ENCODE results near the gene PTPRK. TPM values are rescaled to one million over a fixed set of nuclear protein-coding genes. Genes with fewer than 3 reads are reported as not detected.

The PTPRK gene
- total and polyA plus RNA-seq, 4 experiments from 2014 or later, result 0.47 to 1.5 (median 0.61) TPM; not detected in 1

GRCh38 chr6:128370072-128370471, 150.3 kb downstream of the PTPRK start:
- no peak overlapping the region for H3K4me3 ChIP-seq (ENCODE audit: low read length in 2 of 2)
- no peaks in the 10 kb centered on the region for H3K4me1 ChIP-seq (ENCODE audit: insufficient read depth, low read length)
- no peaks in the 10 kb centered on the region for H3K36me3 Mint-ChIP-seq
- no peaks in the 10 kb centered on the region for H3K9me3 ChIP-seq (ENCODE audit: control insufficient read depth in 1 of 2, low read length in 2 of 2)
- H3K4me1 Mint-ChIP-seq, result peaks cover 0 to 4% (median 0%) of the 10 kb centered on the region in 4 donors
- ChIA-PET CTCF (ENCODE audit: partially characterized antibody) (no interaction called here), POLR2A (ENCODE audit: partially characterized antibody) (no interaction called here)
- no peak overlapping the region for H3K27ac ChIP-seq (ENCODE audit: low read depth, low read length)
- H3K27me3 Mint-ChIP-seq, result no peaks in the 10 kb centered on the region
- H3K27me3 ChIP-seq (ENCODE audit: insufficient read depth, low read length), result no peaks in the 10 kb centered on the region
- intact Hi-C loops (cut with micrococcal nuclease), result no loop called here
- no peak overlapping the region for H3K4me3 Mint-ChIP-seq
- no peak overlapping the region for H3K27ac Mint-ChIP-seq
- no peak for DNase-seq
- H3K36me3 ChIP-seq (ENCODE audit: insufficient read depth, low read length), result no peaks in the 10 kb centered on the region
- peaks cover 0 to 7% (median under 1%) of the 10 kb centered on the region in 8 donors for H3K9me3 Mint-ChIP-seq

GRCh38 chr6:128368213-128368944, 152.0 kb downstream of the PTPRK start:
- Mint-ChIP-seq H3K27ac (no peak overlapping the region), H3K36me3 (no peaks in the 10 kb centered on the region), H3K27me3 (no peaks in the 10 kb centered on the region), H3K9me3 (no peaks in the 10 kb centered on the region), H3K4me3 (no peak overlapping the region), H3K4me1 (peaks cover 0 to 4% (median 0%) of the 10 kb centered on the region in 4 donors)
- Histone ChIP-seq H3K4me1 (ENCODE audit: insufficient read depth, low read length) (no peaks in the 10 kb centered on the region), H3K9me3 (ENCODE audit: control insufficient read depth in 1 of 2, low read length in 2 of 2) (no peaks in the 10 kb centered on the region), H3K27ac (ENCODE audit: low read depth, low read length) (no peak overlapping the region), H3K36me3 (ENCODE audit: insufficient read depth, low read length) (no peaks in the 10 kb centered on the region), H3K4me3 (ENCODE audit: low read length in 2 of 2) (no peak overlapping the region), H3K27me3 (ENCODE audit: insufficient read depth, low read length) (no peaks in the 10 kb centered on the region)
- CTCF ChIA-PET (ENCODE audit: partially characterized antibody), result no interaction called here
- POLR2A ChIA-PET (ENCODE audit: partially characterized antibody), result no interaction called here
- no peak for DNase-seq
- intact Hi-C loops (cut with micrococcal nuclease), result no loop called here

GRCh38 chr6:128367437-128367836, 153.0 kb downstream of the PTPRK start:
- ChIA-PET CTCF (ENCODE audit: partially characterized antibody) (no interaction called here), POLR2A (ENCODE audit: partially characterized antibody) (no interaction called here)
- DNase-seq, result no peak
- Histone ChIP-seq H3K36me3 (ENCODE audit: insufficient read depth, low read length) (no peaks in the 10 kb centered on the region), H3K27ac (ENCODE audit: low read depth, low read length) (no peak overlapping the region), H3K4me1 (ENCODE audit: insufficient read depth, low read length) (no peaks in the 10 kb centered on the region), H3K9me3 (ENCODE audit: control insufficient read depth in 1 of 2, low read length in 2 of 2) (no peaks in the 10 kb centered on the region), H3K4me3 (ENCODE audit: low read length in 2 of 2) (no peak overlapping the region), H3K27me3 (ENCODE audit: insufficient read depth, low read length) (no peaks in the 10 kb centered on the region)
- H3K27me3 Mint-ChIP-seq, result no peaks in the 10 kb centered on the region
- intact Hi-C loops (cut with micrococcal nuclease), result no loop called here
- H3K36me3 Mint-ChIP-seq, result no peaks in the 10 kb centered on the region
- H3K4me3 Mint-ChIP-seq, result no peak overlapping the region
- H3K9me3 Mint-ChIP-seq, result no peaks in the 10 kb centered on the region
- no peak overlapping the region for H3K27ac Mint-ChIP-seq
- H3K4me1 Mint-ChIP-seq, result peaks cover 0 to 4% (median 0%) of the 10 kb centered on the region in 4 donors

GRCh38 chr6:128365520-128366160, 154.8 kb downstream of the PTPRK start:
- no peak for DNase-seq
- Mint-ChIP-seq H3K9me3 (no peaks in the 10 kb centered on the region), H3K27ac (no peak overlapping the region), H3K27me3 (no peaks in the 10 kb centered on the region), H3K36me3 (no peaks in the 10 kb centered on the region), H3K4me1 (no peaks in the 10 kb centered on the region), H3K4me3 (no peak overlapping the region)
- no peaks in the 10 kb centered on the region for H3K36me3 ChIP-seq (ENCODE audit: insufficient read depth, low read length)
- ChIA-PET CTCF (ENCODE audit: partially characterized antibody) (no interaction called here), POLR2A (ENCODE audit: partially characterized antibody) (no interaction called here)
- no peaks in the 10 kb centered on the region for H3K9me3 ChIP-seq (ENCODE audit: control insufficient read depth in 1 of 2, low read length in 2 of 2)
- H3K4me3 ChIP-seq (ENCODE audit: low read length in 2 of 2), result no peak overlapping the region
- H3K27me3 ChIP-seq (ENCODE audit: insufficient read depth, low read length), result no peaks in the 10 kb centered on the region
- no peak overlapping the region for H3K27ac ChIP-seq (ENCODE audit: low read depth, low read length)
- H3K4me1 ChIP-seq (ENCODE audit: insufficient read depth, low read length), result no peaks in the 10 kb centered on the region
- intact Hi-C loops (cut with micrococcal nuclease), result no loop called here

GRCh38 chr6:128364766-128365519, 155.5 kb downstream of the PTPRK start:
- H3K27me3 ChIP-seq (ENCODE audit: insufficient read depth, low read length), result no peaks in the 10 kb centered on the region
- no peaks in the 10 kb centered on the region for H3K36me3 ChIP-seq (ENCODE audit: insufficient read depth, low read length)
- Mint-ChIP-seq H3K27me3 (no peaks in the 10 kb centered on the region), H3K4me3 (no peak overlapping the region), H3K36me3 (no peaks in the 10 kb centered on the region), H3K27ac (no peak overlapping the region), H3K9me3 (no peaks in the 10 kb centered on the region), H3K4me1 (no peaks in the 10 kb centered on the region)
- no peak overlapping the region for H3K27ac ChIP-seq (ENCODE audit: low read depth, low read length)
- DNase-seq, result no peak
- no peaks in the 10 kb centered on the region for H3K9me3 ChIP-seq (ENCODE audit: control insufficient read depth in 1 of 2, low read length in 2 of 2)
- POLR2A ChIA-PET (ENCODE audit: partially characterized antibody), result no interaction called here
- intact Hi-C loops (cut with micrococcal nuclease), result no loop called here
- H3K4me3 ChIP-seq (ENCODE audit: low read length in 2 of 2), result no peak overlapping the region
- no peaks in the 10 kb centered on the region for H3K4me1 ChIP-seq (ENCODE audit: insufficient read depth, low read length)
- CTCF ChIA-PET (ENCODE audit: partially characterized antibody), result no interaction called here

GRCh38 chr6:128363020-128363813, 157.2 kb downstream of the PTPRK start:
- Histone ChIP-seq H3K9me3 (ENCODE audit: control insufficient read depth in 1 of 2, low read length in 2 of 2) (no peaks in the 10 kb centered on the region), H3K4me1 (ENCODE audit: insufficient read depth, low read length) (no peaks in the 10 kb centered on the region), H3K27me3 (ENCODE audit: insufficient read depth, low read length) (no peaks in the 10 kb centered on the region), H3K27ac (ENCODE audit: low read depth, low read length) (no peak overlapping the region), H3K36me3 (ENCODE audit: insufficient read depth, low read length) (no peaks in the 10 kb centered on the region), H3K4me3 (ENCODE audit: low read length in 2 of 2) (no peak overlapping the region)
- no peaks in the 10 kb centered on the region for H3K36me3 Mint-ChIP-seq
- no peak overlapping the region for H3K4me3 Mint-ChIP-seq
- no peak for DNase-seq
- H3K27me3 Mint-ChIP-seq, result no peaks in the 10 kb centered on the region
- H3K27ac Mint-ChIP-seq, result no peak overlapping the region
- H3K9me3 Mint-ChIP-seq, result no peaks in the 10 kb centered on the region
- POLR2A ChIA-PET (ENCODE audit: partially characterized antibody), result no interaction called here
- H3K4me1 Mint-ChIP-seq, result no peaks in the 10 kb centered on the region
- intact Hi-C loops (cut with micrococcal nuclease), result no loop called here
- CTCF ChIA-PET (ENCODE audit: partially characterized antibody), result no interaction called here

DNA sequence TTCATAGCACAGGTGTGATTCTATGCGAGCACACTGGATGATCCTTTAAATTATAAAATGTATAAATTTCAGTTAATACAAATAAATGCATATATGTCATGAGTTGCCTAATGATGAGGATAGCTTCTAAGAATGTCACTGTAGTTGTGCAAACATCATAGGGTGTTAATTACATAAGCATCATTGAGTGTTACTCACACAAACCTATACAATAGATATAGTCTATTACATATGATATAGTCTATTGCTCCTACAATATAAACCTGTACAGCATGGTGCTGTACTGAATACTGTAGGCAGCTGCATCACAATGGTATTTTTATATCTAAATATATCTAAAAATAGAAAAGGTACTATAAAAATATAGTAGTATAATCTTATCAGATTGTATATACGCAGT, 159.0 kb downstream of the PTPRK start:
- intact Hi-C loops (cut with micrococcal nuclease), result no loop called here
- Histone ChIP-seq H3K27ac (ENCODE audit: low read depth, low read length) (no peak overlapping the region), H3K36me3 (ENCODE audit: insufficient read depth, low read length) (no peaks in the 10 kb centered on the region), H3K27me3 (ENCODE audit: insufficient read depth, low read length) (no peaks in the 10 kb centered on the region), H3K9me3 (ENCODE audit: control insufficient read depth in 1 of 2, low read length in 2 of 2) (no peaks in the 10 kb centered on the region), H3K4me1 (ENCODE audit: insufficient read depth, low read length) (no peaks in the 10 kb centered on the region), H3K4me3 (ENCODE audit: low read length in 2 of 2) (no peak overlapping the region)
- no peak overlapping the region for H3K27ac Mint-ChIP-seq
- POLR2A ChIA-PET (ENCODE audit: partially characterized antibody), result no interaction called here
- no peak for DNase-seq
- no peaks in the 10 kb centered on the region for H3K4me1 Mint-ChIP-seq
- no peaks in the 10 kb centered on the region for H3K27me3 Mint-ChIP-seq
- no peaks in the 10 kb centered on the region for H3K9me3 Mint-ChIP-seq
- CTCF ChIA-PET (ENCODE audit: partially characterized antibody), result no interaction called here
- no peaks in the 10 kb centered on the region for H3K36me3 Mint-ChIP-seq
- no peak overlapping the region for H3K4me3 Mint-ChIP-seq
